KMS-11 (cell line): Measurements from ENCODE around the gene MMRN1.

Source experiments
- H2AFZ ChIP-seq: fragments of 200-600 bp; sonication (generic); 2 replicates; pipeline ENCODE4 v1.6.1; 2016; ENCODE audit warnings: antibody characterized with exemption, mixed run types, low read depth
- H3K27ac ChIP-seq: fragments of 200-600 bp; sonication (generic); 2 replicates; pipeline ENCODE4 v1.6.1; 2016; ENCODE audit warnings: mild to moderate bottlenecking, mixed run types
- H3K27me3 ChIP-seq: fragments of 200-600 bp; sonication (generic); 2 replicates; pipeline ENCODE4 v1.6.1; 2017; ENCODE audit warnings: mild to moderate bottlenecking, low read depth, mixed run types, moderate library complexity; ENCODE audit not compliant: insufficient read depth
- H3K36me3 ChIP-seq: fragments of 200-600 bp; sonication (generic); 2 replicates; pipeline ENCODE4 v1.6.1; 2017; ENCODE audit warnings: mild to moderate bottlenecking, mixed run types; ENCODE audit not compliant: insufficient read depth
- H3K4me1 ChIP-seq: fragments of 200-600 bp; sonication (generic); 2 replicates; pipeline ENCODE4 v1.6.1; 2016; ENCODE audit warnings: mild to moderate bottlenecking, low read depth, mixed run types; ENCODE audit not compliant: poor library complexity, severe bottlenecking
- H3K4me2 ChIP-seq: fragments of 200-600 bp; sonication (generic); 2 replicates; pipeline ENCODE4 v1.7.0; 2016; ENCODE audit warnings: mild to moderate bottlenecking, mixed run types
- H3K4me3 ChIP-seq: fragments of 200-600 bp; sonication (generic); IDR thresholded peaks from 2 replicates; pipeline ENCODE4 v1.6.1; 2017; ENCODE audit warnings: low read depth, low read length, mixed read lengths; ENCODE audit not compliant: insufficient read depth
- H3K79me2 ChIP-seq: fragments of 200-600 bp; sonication (generic); 2 replicates; pipeline ENCODE4 v1.6.1; 2016; ENCODE audit warnings: low read depth, mixed run types; ENCODE audit not compliant: insufficient read depth
- H3K9ac ChIP-seq: fragments of 200-600 bp; sonication (generic); 2 replicates; pipeline ENCODE4 v1.6.1; 2016; ENCODE audit warnings: mild to moderate bottlenecking, mixed run types
- H4K20me1 ChIP-seq: fragments of 200-600 bp; sonication (generic); 2 replicates; pipeline ENCODE4 v1.6.1; 2016; ENCODE audit warnings: mild to moderate bottlenecking, mixed run types; ENCODE audit not compliant: insufficient read depth
- CTCF ChIP-seq: fragments of 200-600 bp; sonication (generic); conservative IDR thresholded peaks from 2 replicates; pipeline ENCODE4 v1.6.1; 2017; ENCODE audit warnings: low read depth, mild to moderate bottlenecking, antibody characterized with exemption, low read length, moderate library complexity, mixed read lengths

The MMRN1 gene

GRCh38 chr4:89906777-89907521 is 12.3 kb downstream of the MMRN1 start:
- Histone ChIP-seq H2AFZ (no peak overlapping the region), H3K27ac (no peak overlapping the region), H3K9ac (no peak overlapping the region), H3K4me1 (no peaks in the 10 kb centered on the region), H3K4me3 (no peak overlapping the region), H3K36me3 (no peaks in the 10 kb centered on the region), H4K20me1 (no peaks in the 10 kb centered on the region), H3K27me3 (no peaks in the 10 kb centered on the region), H3K4me2 (no peak overlapping the region), H3K79me2 (no peaks in the 10 kb centered on the region)
- TF ChIP-seq CTCF, result no peak

GRCh38 chr4:89909889-89910288 is 15.2 kb downstream of the MMRN1 start:
- no peak overlapping the region for H3K27ac ChIP-seq
- no peaks in the 10 kb centered on the region for H3K27me3 ChIP-seq
- no peak overlapping the region for H3K4me2 ChIP-seq
- no peaks in the 10 kb centered on the region for H3K4me1 ChIP-seq
- H3K4me3 ChIP-seq, result no peak overlapping the region
- H4K20me1 ChIP-seq, result no peaks in the 10 kb centered on the region
- no peak for TF ChIP-seq CTCF
- H3K36me3 ChIP-seq, result no peaks in the 10 kb centered on the region
- no peaks in the 10 kb centered on the region for H3K79me2 ChIP-seq
- no peak overlapping the region for H3K9ac ChIP-seq
- H2AFZ ChIP-seq, result no peak overlapping the region

GRCh38 chr4:89913623-89914022 is 19.0 kb downstream of the MMRN1 start:
- Histone ChIP-seq H3K79me2 (no peaks in the 10 kb centered on the region), H3K9ac (no peak overlapping the region), H3K27me3 (no peaks in the 10 kb centered on the region), H2AFZ (no peak overlapping the region), H3K4me1 (no peaks in the 10 kb centered on the region), H3K4me3 (no peak overlapping the region), H3K4me2 (no peak overlapping the region), H4K20me1 (no peaks in the 10 kb centered on the region), H3K27ac (no peak overlapping the region), H3K36me3 (no peaks in the 10 kb centered on the region)
- no peak for TF ChIP-seq CTCF

DNA sequence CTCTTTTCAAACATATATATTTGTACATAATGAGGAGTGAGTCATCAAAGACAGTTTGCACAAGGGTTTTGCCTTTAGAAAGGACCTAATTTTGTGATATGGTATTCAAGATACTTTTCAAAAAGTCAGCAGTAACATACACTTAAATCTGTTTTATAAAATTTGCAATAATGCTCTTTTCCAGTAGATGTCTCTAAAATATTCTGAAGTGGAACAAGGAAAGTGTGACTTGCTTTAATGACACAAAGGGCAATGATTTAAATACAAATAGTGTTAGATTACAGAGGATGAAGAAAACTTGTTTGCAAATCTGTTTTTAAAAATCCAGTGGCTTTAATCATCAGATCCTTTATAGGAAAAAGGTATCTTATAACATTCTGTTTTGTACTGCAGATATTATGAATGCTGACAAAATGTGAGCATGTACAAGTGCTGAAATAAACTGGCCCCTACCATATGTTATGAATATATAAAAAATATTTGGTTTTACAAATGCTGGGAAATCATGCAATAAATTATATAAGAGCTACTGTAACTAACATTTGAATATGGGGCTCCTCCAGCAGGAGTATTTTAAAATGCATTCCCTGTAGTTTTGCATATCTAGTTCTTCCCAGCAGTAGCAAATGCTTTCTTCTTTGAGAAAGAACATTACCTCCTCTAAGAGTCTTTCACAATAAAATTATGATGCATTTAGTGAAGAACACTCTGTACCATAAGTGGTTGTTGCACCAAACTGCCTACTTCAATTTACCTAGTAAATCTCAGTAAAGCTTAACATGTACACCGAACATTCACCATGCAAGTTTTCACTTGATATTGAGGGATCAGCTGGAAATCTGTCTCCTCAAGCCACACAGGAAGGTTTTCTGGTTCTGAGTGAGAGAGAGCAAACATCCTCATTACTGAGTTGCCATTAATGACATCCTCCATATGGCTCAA is 20.2 kb downstream of the MMRN1 start:
- H3K27me3 ChIP-seq, result no peaks in the 10 kb centered on the region
- no peak overlapping the region for H3K4me3 ChIP-seq
- H4K20me1 ChIP-seq, result no peaks in the 10 kb centered on the region
- TF ChIP-seq CTCF, result no peak; the same call in 1 of the 2 replicates
- no peak overlapping the region for H3K4me2 ChIP-seq
- no peaks in the 10 kb centered on the region for H3K79me2 ChIP-seq
- H3K9ac ChIP-seq, result no peak overlapping the region
- no peak overlapping the region for H2AFZ ChIP-seq
- no peaks in the 10 kb centered on the region for H3K36me3 ChIP-seq
- H3K27ac ChIP-seq, result no peak overlapping the region
- no peaks in the 10 kb centered on the region for H3K4me1 ChIP-seq
